Astrocyte of the spinal cord (primary cell): ENCODE measurements around the gene NDUFB1.

Experiments used
- DNase-seq: peaks from one replicate; pipeline ENCODE4 v3.0.0; 2011; ENCODE audit warnings: low read depth, low spot score
- H3K4me3 ChIP-seq: 2 replicates; pipeline ENCODE4 v1.5.1; 2011; ENCODE audit warnings: low read depth, mild to moderate bottlenecking, low read length, moderate library complexity
- in situ Hi-C: cut with HindIII; loops from 2 replicates; pipeline ENCODE4 v1.10.0; 2017; ENCODE audit warnings: low sequenced_read_pairs
- TF ChIP-seq, protein P1 (sequence below): IDR thresholded peaks from 2 replicates; pipeline ENCODE4 v1.5.1; 2012; ENCODE audit warnings: low read depth, mild to moderate bottlenecking, low read length, inconsistent platforms

The NDUFB1 gene

DNA sequence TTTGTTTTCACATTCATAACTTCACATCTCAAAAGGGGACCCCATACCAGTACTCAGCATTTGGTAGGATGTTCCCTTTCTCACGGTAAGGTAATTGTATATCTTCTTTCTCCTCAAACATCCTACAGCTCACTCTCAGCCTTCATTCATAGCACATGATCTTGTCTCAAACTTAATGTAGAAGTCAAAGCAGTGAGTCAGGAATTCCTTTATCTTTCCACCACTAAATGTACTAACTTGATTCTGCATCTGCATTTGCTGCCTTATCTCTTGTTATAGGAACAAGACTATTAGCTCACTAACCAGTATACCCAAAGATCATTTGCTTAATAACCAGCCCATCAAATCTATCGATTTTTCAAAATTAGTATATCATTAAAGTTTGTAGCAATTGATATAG lies 23.2 kb upstream of the NDUFB1 start:
- no peak overlapping the region for H3K4me3 ChIP-seq
- in situ Hi-C loops: no loop called here
- TF ChIP-seq, protein P1, sequence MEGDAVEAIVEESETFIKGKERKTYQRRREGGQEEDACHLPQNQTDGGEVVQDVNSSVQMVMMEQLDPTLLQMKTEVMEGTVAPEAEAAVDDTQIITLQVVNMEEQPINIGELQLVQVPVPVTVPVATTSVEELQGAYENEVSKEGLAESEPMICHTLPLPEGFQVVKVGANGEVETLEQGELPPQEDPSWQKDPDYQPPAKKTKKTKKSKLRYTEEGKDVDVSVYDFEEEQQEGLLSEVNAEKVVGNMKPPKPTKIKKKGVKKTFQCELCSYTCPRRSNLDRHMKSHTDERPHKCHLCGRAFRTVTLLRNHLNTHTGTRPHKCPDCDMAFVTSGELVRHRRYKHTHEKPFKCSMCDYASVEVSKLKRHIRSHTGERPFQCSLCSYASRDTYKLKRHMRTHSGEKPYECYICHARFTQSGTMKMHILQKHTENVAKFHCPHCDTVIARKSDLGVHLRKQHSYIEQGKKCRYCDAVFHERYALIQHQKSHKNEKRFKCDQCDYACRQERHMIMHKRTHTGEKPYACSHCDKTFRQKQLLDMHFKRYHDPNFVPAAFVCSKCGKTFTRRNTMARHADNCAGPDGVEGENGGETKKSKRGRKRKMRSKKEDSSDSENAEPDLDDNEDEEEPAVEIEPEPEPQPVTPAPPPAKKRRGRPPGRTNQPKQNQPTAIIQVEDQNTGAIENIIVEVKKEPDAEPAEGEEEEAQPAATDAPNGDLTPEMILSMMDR: no peak
- DNase-seq: peak; percentile 27

DNA sequence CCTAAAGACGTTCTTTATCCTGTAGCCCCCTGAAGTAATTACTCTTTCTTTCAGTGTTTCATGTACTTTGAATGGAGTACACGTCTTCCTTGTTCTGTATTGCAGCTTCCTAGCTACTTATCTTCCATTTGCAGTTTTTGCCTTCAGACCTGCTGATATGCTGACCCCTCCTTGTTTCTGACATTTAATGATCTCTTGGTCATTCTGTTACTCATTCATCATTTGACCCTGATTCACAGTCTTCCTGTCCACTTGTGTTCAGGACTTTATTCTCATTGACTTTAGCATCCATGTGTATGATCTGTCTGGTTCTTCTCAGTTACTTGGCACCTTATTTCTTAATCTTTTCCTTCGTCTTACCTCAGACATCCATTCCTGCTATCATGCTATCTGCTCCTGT lies 22.5 kb upstream of the NDUFB1 start:
- H3K4me3 ChIP-seq: no peak overlapping the region
- no peak for DNase-seq
- in situ Hi-C loops: no loop called here
- TF ChIP-seq, protein P1: no peak

DNA sequence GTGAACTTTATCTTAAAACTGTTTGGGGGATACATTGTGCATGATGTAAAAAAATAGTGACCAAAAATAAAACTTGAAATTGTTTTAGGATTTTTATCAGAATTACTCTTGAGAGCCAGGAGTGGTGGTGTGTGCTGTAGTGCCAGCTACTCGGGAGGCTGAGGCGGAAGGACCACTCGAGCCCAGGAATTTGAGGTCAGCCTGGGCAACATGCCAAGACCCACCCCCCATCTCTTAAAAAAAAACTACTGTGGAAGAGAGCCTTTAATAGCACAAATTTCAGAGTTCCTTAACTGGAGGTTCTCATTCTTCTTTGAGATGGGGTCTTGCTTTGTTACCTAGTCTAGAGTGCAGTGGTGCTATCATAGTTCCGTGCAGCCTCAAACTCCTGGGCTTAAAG lies 21.8 kb upstream of the NDUFB1 start:
- H3K4me3 ChIP-seq: no peak overlapping the region
- TF ChIP-seq, protein P1: no peak
- in situ Hi-C loops: no loop called here
- no peak for DNase-seq

DNA sequence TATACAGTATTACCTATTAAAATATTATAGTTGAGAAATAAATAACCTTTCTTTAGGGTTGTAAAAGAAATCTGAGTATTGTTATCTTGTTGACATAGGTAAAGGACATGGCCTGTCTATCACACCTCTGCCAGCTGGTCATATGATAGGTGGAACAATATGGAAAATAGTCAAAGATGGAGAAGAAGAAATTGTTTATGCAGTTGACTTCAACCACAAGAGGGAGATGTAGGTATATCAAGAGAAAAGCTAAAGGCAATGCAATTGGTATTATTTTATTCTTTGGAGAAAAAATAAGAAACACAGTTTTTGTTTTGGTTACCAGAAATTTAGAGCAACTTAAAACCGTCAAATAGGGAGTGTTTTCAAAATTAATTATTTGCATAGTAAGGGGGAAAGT lies 13.8 kb upstream of the NDUFB1 start:
- in situ Hi-C loops: no loop called here
- TF ChIP-seq, protein P1: peak; percentile 53
- DNase-seq: peak; percentile 55
- H3K4me3 ChIP-seq: no peak overlapping the region

DNA sequence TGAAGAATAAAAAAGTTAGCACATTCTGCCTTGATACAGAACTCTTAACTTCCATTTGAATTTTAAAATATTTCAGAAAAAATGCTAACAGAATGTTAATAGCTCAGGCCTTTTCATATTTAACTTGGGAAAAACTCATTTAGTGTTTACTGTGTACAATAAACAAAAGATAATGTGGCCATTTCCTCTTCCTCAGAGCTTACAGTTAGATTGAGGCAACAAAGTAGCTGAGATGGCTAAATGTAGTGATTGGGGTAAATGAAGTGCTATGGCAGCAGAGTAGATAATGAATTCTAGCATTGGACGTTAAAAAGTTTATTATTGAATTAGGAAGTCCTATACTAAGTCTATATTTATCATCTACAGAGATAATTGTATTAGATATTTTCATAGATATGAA lies 12.9 kb upstream of the NDUFB1 start:
- no peak overlapping the region for H3K4me3 ChIP-seq
- TF ChIP-seq, protein P1: no peak
- in situ Hi-C loops: no loop called here
- DNase-seq: no peak

DNA sequence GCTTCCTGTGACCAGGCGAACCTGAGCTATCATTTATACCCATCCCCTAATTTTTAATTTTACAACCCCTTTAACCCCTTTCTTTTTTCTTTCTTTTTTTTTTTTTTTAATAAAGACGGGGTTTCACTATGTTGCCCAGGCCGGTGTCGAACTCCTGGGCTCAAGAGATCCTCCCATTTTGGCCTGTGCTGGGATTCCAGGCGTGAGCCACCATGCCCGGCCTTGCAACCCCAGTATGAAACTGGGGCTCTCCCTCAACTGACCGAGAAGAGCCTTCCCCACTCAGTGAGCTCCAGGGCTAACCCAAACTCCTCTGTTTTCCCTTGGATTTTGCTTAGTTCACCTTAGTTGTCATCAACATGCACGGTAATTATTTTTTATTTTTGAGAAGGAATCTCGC lies 1.3 kb upstream of the NDUFB1 start:
- peak overlapping the region; percentile 97 for H3K4me3 ChIP-seq
- in situ Hi-C loops: no loop called here
- DNase-seq: no peak
- TF ChIP-seq, protein P1: no peak

DNA sequence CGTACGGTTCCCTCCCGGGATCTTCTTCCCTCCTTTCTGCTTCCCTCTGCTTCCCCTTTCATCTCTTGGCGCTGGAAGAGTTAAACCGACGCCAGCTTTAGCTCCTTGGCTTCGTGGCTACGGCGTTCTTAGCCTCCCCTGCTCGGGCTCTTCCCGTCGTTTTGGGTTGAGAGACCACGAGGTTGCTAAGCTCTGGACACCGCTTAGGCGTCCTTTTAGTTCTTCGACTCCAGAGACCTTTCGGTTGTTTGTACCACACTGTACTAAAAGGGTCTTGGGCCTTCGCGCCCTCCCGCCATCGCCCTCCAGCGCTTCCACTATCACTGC lies 808 bp upstream of the NDUFB1 start:
- H3K4me3 ChIP-seq: peak overlapping the region; percentile 97
- peak; percentile 45 for DNase-seq
- in situ Hi-C loops: no loop called here
- TF ChIP-seq, protein P1: no peak
